ENCODE measurements around the gene DLG2. TPM values are rescaled to one million over a fixed set of nuclear protein-coding genes. Genes with fewer than 3 reads are reported as not detected.

DLG2 gene
- total RNA-seq, 4 donors from 2014 or later = 1.3 to 4.7 (median 2.4) TPM

DNA sequence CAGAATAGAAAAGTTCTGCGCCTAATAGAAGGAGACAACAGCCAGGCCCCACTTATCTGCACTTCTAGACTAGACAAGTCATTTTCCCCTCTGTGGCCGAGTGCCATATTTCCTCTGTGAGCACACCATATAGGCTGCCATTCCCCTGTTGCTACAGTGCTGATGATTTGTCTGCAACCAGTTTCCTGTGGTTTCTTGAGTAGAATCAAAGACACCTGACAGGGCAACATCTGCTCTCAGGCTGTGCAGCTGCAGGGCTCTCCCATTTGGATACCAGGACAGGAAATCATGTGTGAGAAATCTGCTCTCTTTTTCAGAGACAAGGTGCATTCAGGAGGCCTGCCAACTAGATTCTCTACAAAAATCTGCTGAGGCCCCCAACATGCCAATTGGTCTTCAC, 879.3 kb downstream of the DLG2 start:
- Histone ChIP-seq H3K27ac (no peak overlapping the region), H3K9me3 (no peaks in the 10 kb centered on the region), H3K36me3 (no peaks in the 10 kb centered on the region), H3K4me1 (no peaks in the 10 kb centered on the region), H3K27me3 (no peaks in the 10 kb centered on the region), H3K4me3 (no peak overlapping the region)
- no peak for TF ChIP-seq POLR2A (IDR thresholded peaks at IDR 0.05)
- TF ChIP-seq, protein P1, sequence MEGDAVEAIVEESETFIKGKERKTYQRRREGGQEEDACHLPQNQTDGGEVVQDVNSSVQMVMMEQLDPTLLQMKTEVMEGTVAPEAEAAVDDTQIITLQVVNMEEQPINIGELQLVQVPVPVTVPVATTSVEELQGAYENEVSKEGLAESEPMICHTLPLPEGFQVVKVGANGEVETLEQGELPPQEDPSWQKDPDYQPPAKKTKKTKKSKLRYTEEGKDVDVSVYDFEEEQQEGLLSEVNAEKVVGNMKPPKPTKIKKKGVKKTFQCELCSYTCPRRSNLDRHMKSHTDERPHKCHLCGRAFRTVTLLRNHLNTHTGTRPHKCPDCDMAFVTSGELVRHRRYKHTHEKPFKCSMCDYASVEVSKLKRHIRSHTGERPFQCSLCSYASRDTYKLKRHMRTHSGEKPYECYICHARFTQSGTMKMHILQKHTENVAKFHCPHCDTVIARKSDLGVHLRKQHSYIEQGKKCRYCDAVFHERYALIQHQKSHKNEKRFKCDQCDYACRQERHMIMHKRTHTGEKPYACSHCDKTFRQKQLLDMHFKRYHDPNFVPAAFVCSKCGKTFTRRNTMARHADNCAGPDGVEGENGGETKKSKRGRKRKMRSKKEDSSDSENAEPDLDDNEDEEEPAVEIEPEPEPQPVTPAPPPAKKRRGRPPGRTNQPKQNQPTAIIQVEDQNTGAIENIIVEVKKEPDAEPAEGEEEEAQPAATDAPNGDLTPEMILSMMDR (IDR thresholded peaks at IDR 0.05 in 4 of 5, conservative IDR thresholded peaks at IDR 0.05 in 1 of 5) = no peak
- intact Hi-C loops (cut with DNase I; ENCODE audit: low total_unique reads) (no loop called here), in situ Hi-C loops (cut with MboI; ENCODE audit: low sequenced_read_pairs in 4 of 4) (no loop called here)
- DNase-seq (no peak), ATAC-seq (no peak)

DNA sequence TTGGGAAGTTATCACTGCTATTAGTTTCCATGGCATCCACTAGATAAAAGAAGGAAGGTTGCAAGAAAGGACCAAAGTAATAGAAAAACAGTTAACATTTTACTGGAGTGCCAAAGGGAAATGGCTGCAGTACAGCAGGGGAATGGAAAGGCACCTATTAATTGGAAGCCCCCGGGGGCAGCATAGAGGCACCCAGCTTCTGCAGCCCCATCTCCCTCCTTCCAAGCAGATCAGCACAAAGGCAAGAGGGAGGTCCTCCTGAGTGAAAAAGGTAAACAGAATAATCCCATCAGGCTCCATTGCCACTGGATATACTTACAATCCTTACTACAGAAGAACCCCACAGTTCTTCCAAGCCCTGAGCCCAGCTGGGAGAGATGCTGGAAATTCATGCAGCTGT, 887.1 kb downstream of the DLG2 start:
- Histone ChIP-seq H3K27me3 (no peaks in the 10 kb centered on the region), H3K9me3 (no peaks in the 10 kb centered on the region), H3K4me3 (no peak overlapping the region), H3K27ac (no peak overlapping the region), H3K36me3 (no peaks in the 10 kb centered on the region), H3K4me1 (no peaks in the 10 kb centered on the region)
- intact Hi-C loops (cut with DNase I; ENCODE audit: low total_unique reads) (no loop called here), in situ Hi-C loops (cut with MboI; ENCODE audit: low sequenced_read_pairs in 4 of 4) (no loop called here)
- no peak for DNase-seq
- ATAC-seq = no peak
- no peak for TF ChIP-seq POLR2A (IDR thresholded peaks at IDR 0.05)
- TF ChIP-seq, protein P1 (IDR thresholded peaks at IDR 0.05 in 4 of 5, conservative IDR thresholded peaks at IDR 0.05 in 1 of 5) = no peak

DNA sequence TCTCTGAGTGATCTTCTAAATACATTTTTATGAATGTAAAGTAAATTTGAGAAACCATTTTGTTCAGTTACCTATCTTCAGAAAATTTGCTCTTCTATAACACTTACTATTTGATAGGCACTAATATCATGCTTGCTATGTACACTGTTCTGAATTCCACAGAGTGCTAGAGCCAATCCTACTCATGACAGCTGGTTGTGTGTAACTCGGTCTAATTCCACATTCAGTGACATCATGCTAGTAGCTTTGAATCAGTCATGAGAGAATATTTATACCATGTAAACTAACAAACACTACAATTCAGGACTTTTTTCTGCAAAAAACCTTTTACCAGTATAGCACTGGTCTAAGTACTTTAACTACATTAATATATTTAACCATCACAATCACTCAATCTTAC, 902.9 kb downstream of the DLG2 start:
- TF ChIP-seq POLR2A (IDR thresholded peaks at IDR 0.05) = no peak
- TF ChIP-seq, protein P1 (IDR thresholded peaks at IDR 0.05 in 4 of 5, conservative IDR thresholded peaks at IDR 0.05 in 1 of 5) = no peak
- Histone ChIP-seq H3K9me3 (no peaks in the 10 kb centered on the region), H3K4me3 (no peak overlapping the region), H3K4me1 (peaks cover 4 to 7% of the 10 kb centered on the region in 2 donors), H3K27ac (no peak overlapping the region), H3K27me3 (no peaks in the 10 kb centered on the region), H3K36me3 (no peaks in the 10 kb centered on the region)
- intact Hi-C loops (cut with DNase I; ENCODE audit: low total_unique reads) (no loop called here), in situ Hi-C loops (cut with MboI; ENCODE audit: low sequenced_read_pairs in 4 of 4) (loop anchor here in 1 of 4 donors (25.0 kb wide), 1 partner anchor 162 kb away; no protein-coding TSS in a partner anchor)
- DNase-seq (no peak), ATAC-seq (no peak)

DNA sequence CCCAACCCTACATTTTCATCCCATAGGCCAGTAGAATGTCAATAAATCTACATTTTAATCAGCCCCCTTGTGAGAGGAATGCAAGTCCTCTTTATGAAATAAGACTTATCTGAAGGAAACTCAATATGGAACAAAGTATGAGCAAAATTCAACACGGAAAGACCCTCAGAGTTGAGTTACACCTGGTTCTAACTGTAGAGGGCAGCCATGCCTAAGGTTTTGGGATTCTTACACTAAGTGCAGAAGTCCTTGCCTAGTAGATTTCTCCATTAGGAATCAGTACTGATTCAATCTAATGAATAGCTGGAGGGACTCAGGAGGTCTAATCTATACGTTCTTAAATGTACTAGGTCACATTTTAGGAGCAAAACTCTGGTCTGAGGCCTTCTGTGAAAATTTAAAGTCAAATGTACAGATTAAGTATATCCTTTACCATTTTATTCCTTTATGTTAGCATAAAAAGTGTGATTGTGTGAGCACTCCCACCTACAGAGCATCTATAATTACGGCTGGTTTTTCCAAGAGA, 904.5 kb downstream of the DLG2 start:
- ATAC-seq = no peak
- H3K27me3 ChIP-seq = no peaks in the 10 kb centered on the region

More for the DNA sequence above, 904.5 kb downstream of the DLG2 start:
- no peaks in the 10 kb centered on the region for H3K36me3 ChIP-seq
- no peak overlapping the region for H3K4me3 ChIP-seq
- intact Hi-C loops (cut with DNase I; ENCODE audit: low total_unique reads) = no loop called here
- no peak for DNase-seq
- no peaks in the 10 kb centered on the region for H3K9me3 ChIP-seq
- no peak overlapping the region for H3K27ac ChIP-seq
- no peak for TF ChIP-seq POLR2A (IDR thresholded peaks at IDR 0.05)
- TF ChIP-seq, protein P1 (IDR thresholded peaks at IDR 0.05 in 4 of 5, conservative IDR thresholded peaks at IDR 0.05 in 1 of 5) = no peak
- in situ Hi-C loops (cut with MboI; ENCODE audit: low sequenced_read_pairs in 4 of 4) = loop anchor here in 1 of 4 donors (25.0 kb wide), 1 partner anchor 160 kb away; no protein-coding TSS in a partner anchor
- H3K4me1 ChIP-seq = peaks cover 4 to 7% of the 10 kb centered on the region in 2 donors
